ENCODE data around the gene TFEC. TPM values are rescaled to one million over a fixed set of nuclear protein-coding genes. Genes with fewer than 3 reads are reported as not detected.

Gene TFEC
- total RNA-seq, 1 donor from 2014 or later, result 4.7 TPM

DNA sequence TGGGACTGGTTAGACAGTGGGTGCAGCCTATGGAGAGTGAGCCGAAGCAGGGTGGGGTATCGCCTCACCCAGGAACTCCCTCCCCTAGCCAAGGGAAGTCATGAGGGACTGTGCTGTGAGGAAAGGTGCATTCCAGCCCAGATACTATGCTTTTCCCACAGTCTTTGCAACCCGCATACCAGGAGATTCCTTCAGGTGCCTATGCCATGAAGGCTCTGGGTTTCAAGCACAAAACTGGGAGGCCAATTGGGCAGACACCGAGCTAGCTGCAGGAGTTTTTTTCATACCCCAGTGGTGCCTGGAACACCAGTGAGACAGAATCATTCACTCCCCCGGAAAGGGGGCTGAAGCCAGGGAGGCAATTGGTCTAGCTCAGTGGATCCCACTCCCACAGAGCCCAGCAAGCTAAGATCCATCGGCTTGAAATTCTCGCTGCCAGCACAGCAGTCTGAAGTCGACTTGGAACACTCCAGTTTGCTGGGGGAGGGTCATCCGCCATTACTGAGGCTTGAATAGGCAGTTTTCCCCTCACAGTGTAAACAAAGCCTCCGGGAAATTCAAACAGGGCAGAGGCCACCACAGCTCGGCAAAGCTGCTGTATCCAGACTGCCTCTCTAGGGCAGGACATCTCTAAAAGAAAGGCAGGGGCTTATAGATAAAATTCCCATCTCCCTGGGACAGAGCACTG, 141.4 kb downstream of the TFEC start:
- intact Hi-C loops (cut with DNase I), result no loop called here
- no peaks in the 10 kb centered on the region for H3K27me3 ChIP-seq

DNA sequence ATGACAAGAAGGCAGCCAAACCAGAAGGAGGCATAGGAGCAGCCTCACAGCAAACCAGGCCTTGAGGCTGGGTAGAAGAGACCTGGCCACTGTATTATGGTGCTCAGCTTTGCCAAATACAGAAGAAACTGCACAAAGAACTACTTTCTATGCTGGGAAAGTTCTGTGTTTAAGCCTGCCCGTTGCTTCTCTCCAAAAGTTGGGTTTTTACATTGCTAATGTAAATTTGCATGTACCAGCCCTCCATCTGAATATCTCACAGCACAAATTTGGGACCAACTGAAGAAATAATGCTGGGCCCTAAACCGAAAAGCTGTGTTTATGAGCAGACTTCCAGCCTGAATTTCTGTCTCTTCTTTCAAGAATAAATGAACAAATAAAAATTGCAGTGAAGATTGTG, 145.0 kb downstream of the TFEC start:
- Histone ChIP-seq H3K9me3 (no peaks in the 10 kb centered on the region), H3K4me3 (no peak overlapping the region), H3K36me3 (no peaks in the 10 kb centered on the region), H3K27ac (no peak overlapping the region), H3K27me3 (no peaks in the 10 kb centered on the region), H3K4me1 (no peaks in the 10 kb centered on the region)
- DNase-seq (ENCODE audit: extremely low spot score in 2 of 2), result no peak
- intact Hi-C loops (cut with DNase I), result no loop called here
- TF ChIP-seq POLR2AphosphoS5 (IDR thresholded peaks at IDR 0.05; ENCODE audit: insufficient read depth in 1 of 2, low read depth in 1 of 2) (no peak), POLR2A (IDR thresholded peaks at IDR 0.05) (no peak)
- TF ChIP-seq, protein P1, sequence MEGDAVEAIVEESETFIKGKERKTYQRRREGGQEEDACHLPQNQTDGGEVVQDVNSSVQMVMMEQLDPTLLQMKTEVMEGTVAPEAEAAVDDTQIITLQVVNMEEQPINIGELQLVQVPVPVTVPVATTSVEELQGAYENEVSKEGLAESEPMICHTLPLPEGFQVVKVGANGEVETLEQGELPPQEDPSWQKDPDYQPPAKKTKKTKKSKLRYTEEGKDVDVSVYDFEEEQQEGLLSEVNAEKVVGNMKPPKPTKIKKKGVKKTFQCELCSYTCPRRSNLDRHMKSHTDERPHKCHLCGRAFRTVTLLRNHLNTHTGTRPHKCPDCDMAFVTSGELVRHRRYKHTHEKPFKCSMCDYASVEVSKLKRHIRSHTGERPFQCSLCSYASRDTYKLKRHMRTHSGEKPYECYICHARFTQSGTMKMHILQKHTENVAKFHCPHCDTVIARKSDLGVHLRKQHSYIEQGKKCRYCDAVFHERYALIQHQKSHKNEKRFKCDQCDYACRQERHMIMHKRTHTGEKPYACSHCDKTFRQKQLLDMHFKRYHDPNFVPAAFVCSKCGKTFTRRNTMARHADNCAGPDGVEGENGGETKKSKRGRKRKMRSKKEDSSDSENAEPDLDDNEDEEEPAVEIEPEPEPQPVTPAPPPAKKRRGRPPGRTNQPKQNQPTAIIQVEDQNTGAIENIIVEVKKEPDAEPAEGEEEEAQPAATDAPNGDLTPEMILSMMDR (IDR thresholded peaks at IDR 0.05), result no peak

More for the DNA sequence above, 141.4 kb downstream of the TFEC start:
- DNase-seq (ENCODE audit: extremely low spot score in 2 of 2), result no peak
- TF ChIP-seq POLR2A (IDR thresholded peaks at IDR 0.05) (no peak), POLR2AphosphoS5 (IDR thresholded peaks at IDR 0.05; ENCODE audit: insufficient read depth in 1 of 2, low read depth in 1 of 2) (no peak)
- TF ChIP-seq, protein P1 (IDR thresholded peaks at IDR 0.05), result no peak
- no peak overlapping the region for H3K4me3 ChIP-seq
- no peaks in the 10 kb centered on the region for H3K36me3 ChIP-seq
- H3K27ac ChIP-seq, result no peak overlapping the region
- H3K4me1 ChIP-seq, result no peaks in the 10 kb centered on the region
- H3K9me3 ChIP-seq, result no peaks in the 10 kb centered on the region

Other genes starting within 250 kb of the TFEC start
- gene TES, start 179.8 kb upstream of the TFEC start, total RNA-seq, result 87.7 TPM

Data from vagina (tissue), 2 donors.